ENCODE results near the gene MEGF11.

MEGF11 gene

GRCh38 chr15:66138096-66138783 is 115.3 kb downstream of the MEGF11 start:
- DNase-seq: no peak

DNA sequence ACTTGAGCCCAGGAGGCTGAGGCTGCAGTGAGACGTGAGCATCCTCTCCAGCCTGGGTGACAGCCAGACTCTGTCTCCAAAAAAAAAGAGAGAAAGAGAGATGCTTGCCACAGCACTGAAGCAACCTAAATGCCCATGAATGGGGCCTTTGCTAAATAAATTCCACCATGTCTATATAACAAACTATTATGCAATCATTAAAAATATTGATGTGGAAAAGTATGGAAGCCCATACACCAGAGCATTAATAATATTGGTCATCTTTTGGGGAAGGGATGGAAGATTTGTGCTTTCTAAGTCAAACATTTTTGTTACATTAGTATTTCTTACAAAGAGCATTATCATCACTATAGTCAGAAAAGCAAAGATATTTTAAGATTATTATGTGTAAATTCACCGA is 116.6 kb downstream of the MEGF11 start:
- no peak for DNase-seq

DNA sequence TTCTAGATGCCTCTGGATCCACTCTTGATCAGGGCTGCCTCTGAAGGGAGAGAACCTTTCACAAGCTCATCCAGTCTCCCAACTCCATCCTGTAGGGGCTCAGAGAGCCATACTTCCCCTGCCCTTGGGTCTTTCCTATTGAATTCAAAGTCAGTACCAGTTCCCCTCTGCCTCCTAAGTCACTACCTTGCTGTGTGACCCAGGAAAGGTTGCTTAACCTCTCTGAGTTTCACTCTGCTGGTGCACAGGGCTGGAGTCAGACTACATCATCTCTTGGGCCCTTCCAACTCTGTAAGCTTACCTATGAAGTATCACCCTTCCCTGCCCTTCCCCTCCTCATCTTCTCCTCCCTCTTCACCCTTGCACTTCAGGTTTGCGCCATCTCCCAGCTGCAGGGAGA is 117.9 kb downstream of the MEGF11 start:
- no peak for DNase-seq

- DNase-seq: no peak
Observed at GRCh38 chr15:66134284-66134683, 119.3 kb downstream of the MEGF11 start.

GRCh38 chr15:66133247-66133885 is 120.2 kb downstream of the MEGF11 start:
- no peak for DNase-seq

DNA sequence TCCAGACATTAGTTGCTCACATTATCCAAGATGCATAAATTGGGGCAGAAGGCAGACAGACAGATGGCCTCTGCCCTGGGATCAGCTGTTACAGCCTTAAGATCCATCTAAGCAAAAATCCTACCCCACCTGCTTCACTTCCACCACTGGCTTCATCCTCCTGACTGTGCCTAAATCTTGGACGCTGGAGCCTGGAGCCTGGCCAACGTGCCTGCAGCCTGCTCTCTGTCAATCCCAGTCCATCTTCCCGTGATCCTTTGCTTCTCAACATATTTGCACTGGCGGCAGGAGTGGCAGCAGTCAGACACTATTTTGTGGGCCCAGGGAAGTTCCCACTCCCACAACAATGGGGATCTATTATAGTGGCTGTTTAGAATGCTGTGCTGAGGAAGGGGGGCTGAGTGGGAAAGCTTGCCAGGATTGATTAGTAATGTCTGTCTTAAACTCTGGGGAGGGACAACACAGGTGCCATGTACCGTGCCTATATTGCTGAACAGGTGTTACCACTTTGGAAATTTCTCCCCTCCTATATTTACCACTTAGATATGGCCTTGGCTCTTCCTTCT is 121.2 kb downstream of the MEGF11 start:
- no peak for DNase-seq

GRCh38 chr15:66131831-66132230 is 121.7 kb downstream of the MEGF11 start:
- no peak for DNase-seq

DNA sequence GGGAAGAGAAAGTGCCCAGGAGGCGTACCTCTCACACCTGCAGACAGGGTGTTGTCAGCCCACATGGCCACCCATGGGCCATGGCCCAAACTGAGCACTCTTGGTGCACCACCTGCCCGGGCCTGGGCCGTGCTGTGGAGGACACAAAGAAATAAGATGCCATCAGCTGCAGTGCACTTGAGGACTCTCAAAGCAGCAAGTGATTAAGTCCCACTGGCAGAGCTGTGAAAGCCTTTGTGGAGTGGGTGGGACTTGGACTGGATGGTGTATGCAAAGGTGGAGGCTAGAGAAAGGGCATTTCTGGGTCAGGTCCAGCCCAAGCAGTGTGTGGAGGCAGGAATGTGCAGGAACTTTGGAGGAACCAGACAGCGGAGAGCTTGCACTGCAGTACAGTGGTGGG is 122.3 kb downstream of the MEGF11 start:
- no peak for DNase-seq

DNA sequence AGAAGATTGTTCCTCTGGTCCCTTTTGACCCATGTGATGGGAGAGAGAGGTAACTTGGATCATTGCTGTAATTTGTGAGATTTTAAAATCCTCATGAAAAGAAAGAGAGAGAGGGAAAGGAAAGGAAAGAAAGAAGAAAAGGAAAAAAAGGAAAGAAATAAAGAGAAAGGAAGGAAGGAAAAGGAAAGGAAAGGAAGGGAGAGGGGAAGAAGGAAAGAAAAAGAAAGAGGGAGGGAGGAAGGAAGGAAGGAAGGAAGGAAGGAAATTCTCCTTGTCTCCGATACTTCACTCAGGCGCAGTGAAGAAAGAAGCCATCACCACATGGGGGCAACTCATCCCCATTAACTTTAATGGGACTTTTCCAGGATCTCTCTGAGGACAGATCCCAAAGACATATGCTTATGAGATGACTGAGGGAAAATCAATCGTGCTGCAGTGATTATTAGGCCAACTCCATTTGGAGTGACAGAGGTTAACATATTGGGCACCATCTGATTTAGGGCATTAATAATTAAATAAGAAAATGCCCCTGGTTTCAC is 123.0 kb downstream of the MEGF11 start:
- DNase-seq: no peak

- DNase-seq: no peak
Observed at GRCh38 chr15:66129586-66129985, 124.0 kb downstream of the MEGF11 start.

DNA sequence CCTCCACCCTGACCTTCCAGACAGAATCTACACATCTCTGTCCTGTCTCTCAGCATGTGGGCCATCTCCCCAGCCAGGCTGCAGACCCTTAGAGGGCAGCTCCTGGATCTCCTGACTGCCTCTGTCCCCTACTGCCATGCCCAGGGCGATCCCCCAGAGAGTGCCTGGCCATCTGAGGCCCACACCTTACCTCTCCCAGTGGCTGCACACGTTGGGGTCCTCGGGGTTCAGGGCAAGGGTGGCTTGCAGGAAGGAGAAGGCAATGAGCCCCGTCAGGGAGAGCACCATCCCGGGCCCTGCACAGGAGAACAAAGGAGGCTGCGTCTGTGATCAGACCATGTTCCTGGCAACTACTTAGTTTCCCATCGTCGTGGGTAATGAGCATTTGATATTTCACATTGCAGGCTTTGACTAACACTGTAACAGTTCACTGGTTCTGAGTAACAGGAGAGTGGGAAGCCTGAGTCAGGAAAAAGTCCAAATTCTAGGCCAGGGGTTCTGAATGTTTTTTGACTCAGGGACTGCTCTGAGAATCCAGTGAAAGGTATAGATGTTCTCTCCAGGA is 125.4 kb downstream of the MEGF11 start:
- no peak for DNase-seq

DNA sequence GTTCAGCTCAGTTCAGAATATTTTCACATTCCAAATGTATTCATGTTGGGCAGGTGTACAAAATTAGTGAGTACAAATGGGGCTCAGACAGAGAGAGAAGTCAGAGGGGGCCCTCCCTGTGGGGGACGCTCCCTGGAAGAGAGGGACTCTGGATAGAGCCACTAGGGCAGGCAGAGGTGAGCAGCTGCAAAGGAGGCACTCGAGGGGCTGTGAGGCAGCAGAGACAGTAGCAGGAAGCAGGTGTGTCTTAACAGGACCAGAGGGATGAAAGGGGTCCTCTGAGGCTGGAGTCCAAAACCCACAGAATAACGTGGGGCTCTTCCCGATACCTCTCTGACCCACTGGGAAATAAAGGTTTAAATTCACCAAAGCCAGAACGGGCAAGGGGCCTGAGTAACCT is 127.1 kb downstream of the MEGF11 start:
- no peak for DNase-seq

DNA sequence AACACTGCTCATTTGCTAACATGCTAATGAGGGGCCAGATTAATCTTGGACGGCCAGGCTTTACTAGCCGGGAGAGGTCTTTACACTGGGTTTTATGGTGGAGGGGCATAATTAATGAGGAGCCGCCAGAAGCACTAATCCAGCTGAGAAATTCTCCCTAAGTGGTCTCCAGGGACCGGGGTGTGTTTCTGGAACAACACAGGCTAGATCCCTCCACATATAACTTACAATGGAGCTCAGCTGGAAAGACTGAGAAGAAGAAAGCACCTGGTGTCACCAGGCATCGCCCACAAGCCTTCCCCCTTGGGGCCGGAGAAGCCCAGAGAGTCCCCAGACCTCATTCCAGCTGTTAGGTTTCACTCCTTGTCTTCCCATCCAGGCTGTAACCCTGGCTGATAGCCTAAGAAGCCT is 127.5 kb downstream of the MEGF11 start:
- no peak for DNase-seq

DNA sequence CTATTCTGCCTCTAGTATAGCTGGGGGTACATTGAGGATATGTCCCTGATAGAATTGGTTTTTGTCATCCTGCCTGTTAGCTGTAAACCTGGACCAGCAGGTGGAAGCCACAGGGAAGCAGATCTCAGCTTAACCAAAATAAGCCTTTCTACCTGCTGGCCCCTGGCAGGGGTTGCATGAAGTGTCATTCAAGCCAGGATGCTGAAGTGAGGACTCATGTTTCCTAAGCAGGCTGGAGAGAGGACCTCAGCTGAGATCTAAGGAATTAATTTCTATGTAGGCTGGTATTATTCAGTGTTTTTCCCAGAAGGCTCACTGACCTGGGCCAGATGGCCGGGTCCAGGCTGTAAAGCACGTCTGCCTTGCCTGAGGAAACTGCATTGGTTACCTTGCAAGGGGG is 128.9 kb downstream of the MEGF11 start:
- DNase-seq: no peak

DNA sequence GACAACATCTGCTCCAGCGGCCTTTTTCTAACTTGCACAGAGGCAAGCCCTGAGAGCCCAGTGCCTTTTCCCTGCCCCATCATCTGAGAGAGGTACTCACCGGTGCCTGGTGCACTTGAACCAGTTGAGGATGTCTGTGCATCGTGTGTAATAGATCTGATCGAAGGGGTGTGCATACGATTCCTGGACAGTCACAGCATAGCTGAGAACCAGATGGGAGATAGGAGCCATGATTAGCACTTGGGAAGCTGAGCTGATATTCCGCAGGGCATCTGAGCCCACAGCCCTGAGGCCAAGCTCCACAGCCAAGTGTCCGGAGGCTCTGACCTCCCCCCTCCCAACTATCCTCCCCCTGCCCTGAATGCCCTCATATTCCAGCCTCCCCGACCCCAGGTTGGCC is 129.8 kb downstream of the MEGF11 start:
- DNase-seq: no peak

GRCh38 chr15:66120422-66120821 is 133.1 kb downstream of the MEGF11 start:
- DNase-seq: no peak

DNA sequence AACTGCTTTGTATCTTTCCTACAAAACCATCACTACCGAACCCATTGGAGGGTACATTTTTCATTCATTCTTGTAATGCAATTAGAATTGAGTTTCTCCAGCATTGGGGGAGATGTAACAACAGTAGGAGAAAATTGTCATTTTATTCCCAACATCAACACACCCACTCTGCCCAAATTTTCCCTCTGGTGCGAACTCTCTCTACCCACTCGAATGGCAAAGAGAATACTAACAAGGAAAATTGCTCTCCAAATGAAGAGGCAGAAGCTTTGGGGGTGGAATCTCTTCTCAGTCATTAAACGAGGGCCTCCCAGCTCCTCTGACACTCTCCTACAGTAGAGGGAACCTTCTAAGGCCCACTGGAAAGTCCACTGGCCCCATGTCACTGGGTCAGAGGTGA is 135.7 kb downstream of the MEGF11 start:
- DNase-seq: no peak

GRCh38 chr15:66115568-66116206 is 137.9 kb downstream of the MEGF11 start:
- peak; percentile 5 to 21 for DNase-seq

DNA sequence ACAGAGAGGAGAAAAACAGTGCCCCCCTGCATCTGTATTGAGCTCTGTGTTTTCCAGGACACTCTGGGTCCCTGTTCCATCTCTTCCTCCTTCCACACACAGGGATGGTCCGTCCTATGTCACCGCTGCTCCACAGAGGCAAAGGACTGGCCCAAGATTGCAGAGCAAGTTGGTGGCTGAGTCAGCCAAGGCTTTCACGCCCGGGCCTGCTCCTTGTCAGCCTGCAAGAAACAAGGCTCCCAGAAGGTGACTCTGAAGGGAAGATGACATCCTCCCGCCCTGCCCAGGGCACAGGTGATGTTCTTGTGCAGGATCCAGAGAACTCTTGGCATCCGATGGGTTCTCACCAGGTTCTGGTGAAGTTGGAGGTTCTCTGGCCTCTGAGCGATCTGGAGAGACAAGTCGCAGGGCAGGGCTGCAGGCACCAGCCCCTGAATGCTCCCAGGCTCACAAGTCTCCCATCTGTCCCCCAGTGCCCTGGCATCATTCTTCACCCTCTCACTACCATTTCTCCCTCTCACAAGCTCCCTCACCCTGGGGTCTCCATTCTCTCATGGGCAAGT is 138.6 kb downstream of the MEGF11 start:
- DNase-seq: no peak

GRCh38 chr15:66112388-66112787 is 141.2 kb downstream of the MEGF11 start:
- no peak for DNase-seq

DNA sequence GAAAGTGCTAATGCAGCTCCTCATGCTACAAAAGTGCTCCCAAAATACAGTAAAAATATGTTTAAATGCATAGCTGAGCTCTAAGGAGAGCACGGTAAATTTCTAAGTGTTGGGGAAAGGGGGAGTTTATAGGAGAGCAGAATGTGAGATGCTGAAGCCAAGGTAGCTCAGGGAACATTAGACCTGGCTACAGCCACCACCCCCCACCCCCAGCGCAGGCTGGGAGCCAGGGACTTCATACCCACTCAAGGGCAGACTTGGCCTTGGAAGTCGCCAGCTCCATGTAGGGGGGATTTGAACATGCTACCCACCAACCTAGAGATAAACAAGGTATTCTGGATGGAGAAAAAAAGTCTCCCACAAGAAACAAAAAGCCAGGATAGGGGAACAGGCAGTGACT is 142.2 kb downstream of the MEGF11 start:
- no peak for DNase-seq

DNA sequence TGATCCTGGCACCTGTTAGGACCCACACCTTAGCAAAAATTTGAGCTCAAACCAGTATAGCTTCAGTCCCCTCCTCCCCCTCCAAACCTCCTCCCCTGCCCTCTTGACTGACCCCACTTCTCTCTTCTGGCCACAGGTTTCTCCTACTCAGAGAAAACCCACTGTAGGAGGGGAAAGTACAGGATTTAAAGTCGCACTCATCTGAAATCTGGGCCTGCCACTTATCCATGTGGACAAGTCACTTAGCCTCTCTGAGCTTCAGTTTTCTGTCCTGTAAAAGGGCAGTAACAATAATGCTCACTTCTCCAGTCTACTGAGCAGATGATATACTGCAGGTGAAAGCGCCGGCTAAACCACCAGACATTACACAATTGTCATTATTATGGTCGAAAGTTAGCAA is 142.7 kb downstream of the MEGF11 start:
- DNase-seq: no peak

GRCh38 chr15:66109826-66110225 is 143.7 kb downstream of the MEGF11 start:
- no peak for DNase-seq

Measured in activated CD4-positive, alpha-beta T cell treated with anti-CD3 and anti-CD28 coated beads for 4 hours (primary cell).